Measurements from ENCODE around the gene LCN2.

Gene LCN2

DNA sequence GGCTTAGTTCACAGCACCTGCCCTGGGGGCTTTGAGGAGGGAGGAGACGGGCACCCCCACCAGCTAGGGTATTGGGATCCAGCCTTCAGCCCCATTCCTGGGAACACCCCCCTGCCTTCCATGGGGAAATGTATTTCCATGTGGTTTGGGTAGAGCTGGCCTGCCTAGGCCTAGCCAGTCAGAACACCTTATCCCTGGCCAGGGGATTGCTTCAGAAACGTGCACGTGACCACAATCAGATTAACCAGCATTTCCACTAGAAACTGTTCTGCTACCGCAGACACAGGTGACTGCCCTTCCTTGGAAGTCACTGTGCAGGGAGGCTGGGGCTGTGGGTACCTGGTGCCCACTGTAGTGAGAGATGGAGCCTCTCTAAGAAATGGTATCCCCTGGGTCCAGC, 24.8 kb downstream of the LCN2 start:
- Histone ChIP-seq H3K4me3 (ENCODE audit: low read length, poor library complexity, severe bottlenecking) (no peak overlapping the region), H3K36me3 (ENCODE audit: insufficient read depth, low read length) (peaks cover 39% of the 10 kb centered on the region; the same call in 1 of the 2 replicates), H3K4me2 (ENCODE audit: low read depth, low read length, poor library complexity, severe bottlenecking) (no peak overlapping the region), H3K9me3 (ENCODE audit: insufficient read depth, low read depth, low read length) (no peaks in the 10 kb centered on the region), H3K79me2 (ENCODE audit: insufficient read depth, low read length) (no peaks in the 10 kb centered on the region), H3K9me2 (replicated peaks; ENCODE audit: low read depth, low read length) (no peaks in the 10 kb centered on the region), H3K27me3 (ENCODE audit: insufficient read depth, low read length, poor library complexity, severe bottlenecking) (no peaks in the 10 kb centered on the region), H3K4me1 (ENCODE audit: insufficient read depth, low read length, poor library complexity, severe bottlenecking) (no peaks in the 10 kb centered on the region), H3F3A (ENCODE audit: low read depth) (no peaks in the 10 kb centered on the region), H3K9ac (ENCODE audit: low read depth, low read length, poor library complexity, severe bottlenecking) (no peak overlapping the region), H2AFZ (ENCODE audit: low read length) (no peak overlapping the region), H4K20me1 (ENCODE audit: insufficient read depth, low read length, poor library complexity, severe bottlenecking) (no peaks in the 10 kb centered on the region)
- TF ChIP-seq EZH2phosphoT487 (IDR thresholded peaks at IDR 0.05; ENCODE audit: borderline replicate concordance) (no peak), CTCF (conservative IDR thresholded peaks at IDR 0.05; ENCODE audit: low read length) (no peak)

- Histone ChIP-seq H3K9me2 (replicated peaks; ENCODE audit: low read depth, low read length) (no peaks in the 10 kb centered on the region), H3F3A (ENCODE audit: low read depth) (no peaks in the 10 kb centered on the region), H3K79me2 (ENCODE audit: insufficient read depth, low read length) (no peaks in the 10 kb centered on the region), H3K9me3 (ENCODE audit: insufficient read depth, low read depth, low read length) (no peaks in the 10 kb centered on the region), H3K4me2 (ENCODE audit: low read depth, low read length, poor library complexity, severe bottlenecking) (no peak overlapping the region), H3K4me1 (ENCODE audit: insufficient read depth, low read length, poor library complexity, severe bottlenecking) (no peaks in the 10 kb centered on the region), H3K27me3 (ENCODE audit: insufficient read depth, low read length, poor library complexity, severe bottlenecking) (no peaks in the 10 kb centered on the region), H3K9ac (ENCODE audit: low read depth, low read length, poor library complexity, severe bottlenecking) (no peak overlapping the region), H4K20me1 (ENCODE audit: insufficient read depth, low read length, poor library complexity, severe bottlenecking) (no peaks in the 10 kb centered on the region), H2AFZ (ENCODE audit: low read length) (no peak overlapping the region), H3K4me3 (ENCODE audit: low read length, poor library complexity, severe bottlenecking) (no peak overlapping the region), H3K36me3 (ENCODE audit: insufficient read depth, low read length) (peaks cover 39% of the 10 kb centered on the region; the same call in 1 of the 2 replicates)
- TF ChIP-seq EZH2phosphoT487 (IDR thresholded peaks at IDR 0.05; ENCODE audit: borderline replicate concordance) = no peak
- no peak for TF ChIP-seq CTCF (conservative IDR thresholded peaks at IDR 0.05; ENCODE audit: low read length)
Measured at GRCh38 chr9:128175102-128175563, 25.9 kb downstream of the LCN2 start.

GRCh38 chr9:128175726-128176125, 26.5 kb downstream of the LCN2 start:
- H4K20me1 ChIP-seq (ENCODE audit: insufficient read depth, low read length, poor library complexity, severe bottlenecking) = no peaks in the 10 kb centered on the region
- H2AFZ ChIP-seq (ENCODE audit: low read length) = no peak overlapping the region
- no peak overlapping the region for H3K4me2 ChIP-seq (ENCODE audit: low read depth, low read length, poor library complexity, severe bottlenecking)
- no peak overlapping the region for H3K9ac ChIP-seq (ENCODE audit: low read depth, low read length, poor library complexity, severe bottlenecking)
- H3K79me2 ChIP-seq (ENCODE audit: insufficient read depth, low read length) = no peaks in the 10 kb centered on the region
- no peaks in the 10 kb centered on the region for H3K4me1 ChIP-seq (ENCODE audit: insufficient read depth, low read length, poor library complexity, severe bottlenecking)
- H3K36me3 ChIP-seq (ENCODE audit: insufficient read depth, low read length) = peaks cover 42% of the 10 kb centered on the region; the same call in 1 of the 2 replicates
- TF ChIP-seq CTCF (conservative IDR thresholded peaks at IDR 0.05; ENCODE audit: low read length) (no peak), EZH2phosphoT487 (IDR thresholded peaks at IDR 0.05; ENCODE audit: borderline replicate concordance) (no peak)
- no peaks in the 10 kb centered on the region for H3K9me3 ChIP-seq (ENCODE audit: insufficient read depth, low read depth, low read length)
- H3K9me2 ChIP-seq (replicated peaks; ENCODE audit: low read depth, low read length) = no peaks in the 10 kb centered on the region
- no peak overlapping the region for H3K4me3 ChIP-seq (ENCODE audit: low read length, poor library complexity, severe bottlenecking)
- H3K27me3 ChIP-seq (ENCODE audit: insufficient read depth, low read length, poor library complexity, severe bottlenecking) = no peaks in the 10 kb centered on the region
- H3F3A ChIP-seq (ENCODE audit: low read depth) = no peaks in the 10 kb centered on the region

All from Loucy (cell line).